AG04449 (cell line): ENCODE results near the gene ZNF197.

Experiments
- CTCF ChIA-PET: fragments of 350-600 bp; formaldehyde crosslinking; extraction: SDS; loops from one replicate; lab custom pipeline; 2021; ENCODE audit warnings: antibody characterized with exemption; lab: Yijun Ruan, JAX
- POLR2A ChIA-PET: fragments of 400-600, 350-600 bp; formaldehyde crosslinking; extraction: SDS; loops from one replicate; lab custom pipeline; 2020; ENCODE audit warnings: antibody characterized with exemption, inconsistent platforms; lab: Yijun Ruan, JAX
- DNase-seq: peaks from one replicate; pipeline ENCODE4 v3.0.0-alpha.2; 2010; ENCODE audit warnings: low read depth, low spot score
- H3K4me3 ChIP-seq: 2 replicates; pipeline ENCODE4 v1.5.1; 2011; ENCODE audit warnings: low read depth, mild to moderate bottlenecking, control low read depth, low read length
- TF ChIP-seq, protein P1 (sequence below): IDR thresholded peaks from one replicate; pipeline ENCODE4 v1.5.1; 2011; ENCODE audit warnings: mild to moderate bottlenecking, moderate library complexity, low read length, control low read depth, inconsistent platforms; ENCODE audit not compliant: insufficient read depth; ENCODE audit errors: missing control alignments

The ZNF197 gene

GRCh38 chr3:44678480-44679116, 53.8 kb downstream of the ZNF197 start:
- H3K4me3 ChIP-seq: no peak overlapping the region
- TF ChIP-seq, protein P1, sequence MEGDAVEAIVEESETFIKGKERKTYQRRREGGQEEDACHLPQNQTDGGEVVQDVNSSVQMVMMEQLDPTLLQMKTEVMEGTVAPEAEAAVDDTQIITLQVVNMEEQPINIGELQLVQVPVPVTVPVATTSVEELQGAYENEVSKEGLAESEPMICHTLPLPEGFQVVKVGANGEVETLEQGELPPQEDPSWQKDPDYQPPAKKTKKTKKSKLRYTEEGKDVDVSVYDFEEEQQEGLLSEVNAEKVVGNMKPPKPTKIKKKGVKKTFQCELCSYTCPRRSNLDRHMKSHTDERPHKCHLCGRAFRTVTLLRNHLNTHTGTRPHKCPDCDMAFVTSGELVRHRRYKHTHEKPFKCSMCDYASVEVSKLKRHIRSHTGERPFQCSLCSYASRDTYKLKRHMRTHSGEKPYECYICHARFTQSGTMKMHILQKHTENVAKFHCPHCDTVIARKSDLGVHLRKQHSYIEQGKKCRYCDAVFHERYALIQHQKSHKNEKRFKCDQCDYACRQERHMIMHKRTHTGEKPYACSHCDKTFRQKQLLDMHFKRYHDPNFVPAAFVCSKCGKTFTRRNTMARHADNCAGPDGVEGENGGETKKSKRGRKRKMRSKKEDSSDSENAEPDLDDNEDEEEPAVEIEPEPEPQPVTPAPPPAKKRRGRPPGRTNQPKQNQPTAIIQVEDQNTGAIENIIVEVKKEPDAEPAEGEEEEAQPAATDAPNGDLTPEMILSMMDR: no peak
- ChIA-PET CTCF (no interaction called here), POLR2A (no interaction called here)
- DNase-seq: no peak

- no peak for DNase-seq
- POLR2A ChIA-PET: no interaction called here
- TF ChIP-seq, protein P1: no peak
- CTCF ChIA-PET: no interaction called here
- H3K4me3 ChIP-seq: no peak overlapping the region
Measured at GRCh38 chr3:44680921-44681455, 56.2 kb downstream of the ZNF197 start.

- H3K4me3 ChIP-seq: no peak overlapping the region
- DNase-seq: peak; percentile 31
- CTCF ChIA-PET: no interaction called here
- TF ChIP-seq, protein P1: no peak
- POLR2A ChIA-PET: no interaction called here
Measured at GRCh38 chr3:44682182-44682896, 57.5 kb downstream of the ZNF197 start.

DNA sequence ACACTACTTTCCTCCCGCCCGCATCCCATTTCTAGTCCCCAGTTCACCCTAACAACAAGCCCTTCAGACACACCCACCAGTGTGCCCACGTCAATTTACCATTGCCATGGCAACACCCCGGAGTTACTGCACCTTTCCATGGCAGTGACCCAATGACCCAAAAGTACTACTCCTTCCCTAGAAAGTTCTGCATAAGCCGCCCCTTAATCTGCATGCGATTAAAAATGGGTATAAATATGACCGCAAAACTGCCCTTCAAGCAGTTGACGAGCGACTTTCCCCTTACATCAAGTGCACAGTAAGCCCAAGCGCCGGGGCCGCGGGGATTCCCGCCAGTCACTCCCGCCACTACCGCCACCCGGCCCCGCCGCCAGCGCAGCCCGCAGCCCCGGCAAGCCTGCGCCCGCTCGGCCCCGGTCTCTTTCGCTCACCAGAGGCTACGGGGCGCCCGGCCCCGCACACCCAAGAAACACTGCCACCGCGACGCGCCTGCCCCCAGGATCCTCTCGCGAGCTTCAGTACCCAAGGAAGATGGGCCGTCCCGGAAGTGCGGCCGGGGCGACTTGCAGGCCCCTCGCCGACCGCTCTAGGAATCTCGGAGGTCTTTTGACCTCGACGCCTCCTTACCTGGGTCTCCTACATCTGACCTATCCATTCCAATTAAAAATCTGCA, 60.4 kb downstream of the ZNF197 start:
- ChIA-PET CTCF (interaction anchor here (0.9 to 2.7 kb wide), 2 partner anchors 27 to 152 kb away, joined by 3 to 5 read pairs; partner anchors contain the start of gene ZNF502), POLR2A (no interaction called here)
- H3K4me3 ChIP-seq: peak overlapping the region; percentile 62

GRCh38 chr3:44687898-44688297, 63.1 kb downstream of the ZNF197 start:
- CTCF ChIA-PET: no interaction called here
- TF ChIP-seq, protein P1: no peak
- POLR2A ChIA-PET: no interaction called here
- no peak overlapping the region for H3K4me3 ChIP-seq
- DNase-seq: no peak

More for the DNA sequence above, 60.4 kb downstream of the ZNF197 start:
- peak; percentile 45 for DNase-seq
- TF ChIP-seq, protein P1: no peak
